GM19372 (cell line): ENCODE results near the gene ANKRD63.

ENCODE experiments used
- ATAC-seq: cut with Tn5 transposase; IDR thresholded peaks from one replicate; pipeline ENCODE4 v1.9.1; 2021; ENCODE audit warnings: mild to moderate bottlenecking, low read depth, moderate library complexity; ENCODE audit not compliant: unreplicated experiment

The ANKRD63 gene

DNA sequence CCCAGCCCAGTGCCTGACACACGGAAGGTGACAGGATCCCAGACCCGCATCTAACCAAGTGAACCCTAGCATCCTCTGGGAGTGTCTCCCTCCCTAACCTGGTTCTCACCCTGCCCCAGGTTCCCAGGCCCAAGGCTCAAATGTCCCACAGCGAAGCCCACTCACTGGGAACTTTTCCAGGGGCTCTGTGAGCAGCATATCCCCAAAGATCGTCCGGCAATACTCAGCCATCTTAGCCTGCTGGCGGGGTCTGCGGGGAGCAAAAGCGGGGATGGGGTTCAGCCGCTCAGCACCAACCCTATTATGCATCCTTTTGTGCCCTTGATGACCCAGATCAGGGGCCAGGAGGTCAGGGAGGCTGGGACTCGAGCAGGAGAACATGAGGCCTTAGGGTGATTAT, 14.5 kb upstream of the ANKRD63 start:
- ATAC-seq = no peak

- no peak for ATAC-seq
These were observed 13.8 kb upstream of the ANKRD63 start for GRCh38 chr15:40296561-40297230.

GRCh38 chr15:40295877-40296560, 13.2 kb upstream of the ANKRD63 start:
- ATAC-seq = no peak

- ATAC-seq = no peak
These were observed 12.4 kb upstream of the ANKRD63 start for GRCh38 chr15:40295297-40295696.

DNA sequence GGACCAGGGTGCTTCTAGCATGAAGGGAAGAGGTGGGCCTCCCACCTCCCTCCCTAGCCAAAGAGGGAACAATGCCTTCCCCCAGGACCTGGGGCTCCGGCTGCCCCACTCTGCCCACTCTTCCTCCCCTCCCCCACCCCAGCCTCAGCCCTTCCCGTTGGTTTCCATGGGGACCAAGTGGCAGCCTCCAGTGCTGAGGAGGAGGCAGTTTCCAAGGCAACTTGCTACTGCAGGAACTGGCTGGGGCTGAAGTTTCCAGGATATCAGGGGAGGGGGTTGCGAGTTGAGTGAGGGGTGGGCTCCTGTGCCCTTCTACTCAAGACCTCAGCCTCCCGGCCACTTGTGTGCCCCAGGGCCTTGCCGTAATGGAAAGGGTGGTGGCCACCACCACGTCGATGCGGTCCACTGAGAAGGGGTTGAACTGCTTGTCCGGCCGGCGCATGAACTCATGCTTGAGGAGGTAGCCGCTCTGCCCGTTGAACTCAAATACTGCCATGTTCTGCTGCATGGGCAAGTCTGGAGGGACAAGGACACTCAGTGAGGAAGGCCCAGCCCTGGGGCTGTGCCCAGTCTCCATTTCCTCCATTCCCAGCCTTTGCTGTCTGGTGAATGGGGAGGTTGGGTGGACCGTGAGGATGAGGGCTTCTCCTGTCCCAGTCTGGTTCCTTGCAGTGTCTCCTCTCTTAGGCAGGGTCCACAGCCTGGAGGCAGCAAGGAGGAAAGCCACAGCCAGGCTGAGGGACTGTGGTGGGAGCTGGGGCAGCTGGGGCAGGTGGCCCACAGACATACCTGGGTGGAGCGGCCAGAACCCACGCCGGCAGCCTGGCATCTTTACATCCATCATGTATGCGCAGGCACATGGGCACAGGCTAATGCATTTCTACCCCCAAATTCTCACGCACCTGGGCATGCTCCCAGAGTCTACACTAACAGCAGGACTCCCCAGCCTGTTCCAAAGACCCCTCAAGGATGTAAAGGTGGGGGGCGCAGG, 11.3 kb upstream of the ANKRD63 start:
- no peak for ATAC-seq

GRCh38 chr15:40293006-40293405, 10.1 kb upstream of the ANKRD63 start:
- ATAC-seq = no peak

DNA sequence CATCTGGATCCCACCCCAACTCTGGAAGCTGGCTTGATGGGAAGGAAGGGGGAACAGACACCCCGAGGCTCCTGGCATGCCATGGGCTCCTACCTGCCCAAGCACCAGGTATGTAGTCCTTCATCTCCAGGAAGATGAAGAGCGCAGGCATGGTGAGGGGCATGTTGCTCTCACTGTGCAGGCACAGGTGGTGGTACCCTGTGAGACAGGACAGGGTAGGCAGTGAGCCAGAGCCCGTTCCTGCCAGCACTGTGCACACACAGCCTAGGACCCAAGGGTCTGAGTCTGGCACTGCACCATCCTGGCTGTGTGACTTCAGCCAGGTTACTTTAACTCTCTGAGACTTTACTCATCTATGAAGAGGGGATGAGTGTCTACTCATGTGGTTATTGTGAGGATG, 9.4 kb upstream of the ANKRD63 start:
- no peak for ATAC-seq

GRCh38 chr15:40290918-40291574, 8.2 kb upstream of the ANKRD63 start:
- no peak for ATAC-seq

- ATAC-seq = no peak
These were observed 7.7 kb upstream of the ANKRD63 start for GRCh38 chr15:40290545-40290917.

GRCh38 chr15:40289140-40289775, 6.4 kb upstream of the ANKRD63 start:
- ATAC-seq = no peak

DNA sequence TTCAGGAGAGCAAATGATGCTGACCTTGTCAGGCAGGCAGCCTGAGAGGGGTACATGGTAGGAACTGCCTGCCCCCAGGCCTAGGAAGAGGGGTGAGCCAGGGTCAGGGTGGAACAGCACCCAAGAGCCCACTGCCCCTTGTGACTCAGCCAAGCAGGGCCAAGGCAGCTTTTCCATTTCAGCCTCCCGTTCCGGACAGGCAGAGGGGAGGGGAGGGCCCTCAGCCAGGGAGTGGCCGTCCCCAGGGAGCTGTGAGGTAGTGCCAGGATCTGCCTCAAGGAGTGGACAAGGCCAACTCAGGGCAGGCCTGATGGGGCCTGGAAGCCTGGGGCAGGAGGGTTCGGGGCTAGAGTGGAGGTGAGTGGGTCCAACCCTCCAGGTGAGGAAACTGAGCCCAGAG, 5.1 kb upstream of the ANKRD63 start:
- no peak for ATAC-seq

GRCh38 chr15:40287505-40287904, 4.6 kb upstream of the ANKRD63 start:
- ATAC-seq = no peak

DNA sequence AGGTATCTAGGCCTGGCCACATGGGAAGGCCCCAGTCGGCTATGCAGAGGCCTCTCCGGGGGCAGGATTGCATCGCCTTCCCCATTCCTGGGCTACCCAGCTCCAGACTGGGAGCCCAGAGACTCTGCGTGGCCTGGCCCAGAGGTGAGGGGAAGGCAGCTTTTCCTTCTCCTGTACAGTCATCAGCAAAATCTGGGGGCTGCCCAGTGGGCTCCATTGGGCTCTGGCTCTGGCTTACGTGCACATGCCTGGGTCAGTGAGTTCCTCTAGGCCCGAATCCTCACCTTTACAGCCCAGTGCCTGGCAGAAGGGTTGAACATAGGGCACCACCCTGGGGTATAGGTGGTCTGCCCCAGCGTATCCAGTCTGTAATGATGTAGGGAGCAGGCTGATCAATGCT, 3.9 kb upstream of the ANKRD63 start:
- no peak for ATAC-seq

- ATAC-seq = no peak
These were observed 3.2 kb upstream of the ANKRD63 start for GRCh38 chr15:40286061-40286532.

- no peak for ATAC-seq
These were observed 2.7 kb upstream of the ANKRD63 start for GRCh38 chr15:40285554-40286011.

DNA sequence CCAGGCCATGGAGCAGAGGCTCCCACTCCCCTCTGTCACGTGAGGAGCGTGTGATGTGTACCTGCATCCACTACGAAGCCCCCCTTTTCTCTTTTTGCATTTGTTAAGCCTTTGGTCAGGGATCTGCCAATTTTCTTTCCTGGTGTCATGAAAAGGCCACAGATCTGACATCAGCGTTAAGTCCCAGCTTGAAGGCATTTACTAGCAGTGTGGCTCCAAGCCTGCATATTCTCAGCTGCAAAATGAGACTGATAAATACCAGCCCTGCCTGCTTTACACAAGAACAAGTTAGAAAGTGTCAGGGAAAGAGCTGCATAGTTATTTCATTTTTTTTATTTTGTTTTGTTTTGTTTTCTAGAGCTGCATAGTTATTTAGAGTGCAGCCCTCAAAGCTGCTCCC, 2.3 kb upstream of the ANKRD63 start:
- no peak for ATAC-seq

DNA sequence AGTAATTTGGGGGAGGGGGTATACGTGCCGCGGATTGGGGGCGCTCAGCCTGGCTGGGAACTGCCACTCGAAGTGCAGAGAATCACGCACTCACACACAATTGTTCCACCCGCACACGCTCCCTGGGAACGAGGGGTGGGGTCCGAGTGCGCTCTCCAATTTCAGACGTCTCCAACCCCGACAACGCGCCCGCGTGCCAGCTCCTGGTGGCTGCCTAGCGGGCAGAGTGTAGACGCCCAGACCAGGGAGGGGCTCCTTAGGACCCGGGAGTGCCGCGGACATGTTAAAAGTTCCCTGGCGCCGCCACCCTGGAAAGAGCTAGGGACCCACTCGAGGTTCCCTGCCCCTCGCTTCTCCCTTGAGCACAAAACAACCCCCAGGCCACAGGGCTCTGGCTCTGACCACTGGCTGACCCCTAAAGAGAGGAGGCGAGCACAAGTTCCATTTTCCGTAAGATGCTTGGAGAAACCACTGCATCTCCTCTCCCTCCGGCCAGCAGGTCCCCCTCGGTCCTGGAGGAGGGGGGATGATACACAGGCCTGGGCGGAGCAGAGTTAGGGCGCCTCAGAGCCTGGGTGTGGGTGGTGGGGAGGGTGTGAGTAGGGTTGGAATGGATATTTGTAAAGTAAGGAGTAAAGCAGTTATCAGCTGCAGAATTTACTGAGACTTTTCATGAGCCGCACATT, 894 bp upstream of the ANKRD63 start:
- ATAC-seq = no peak

DNA sequence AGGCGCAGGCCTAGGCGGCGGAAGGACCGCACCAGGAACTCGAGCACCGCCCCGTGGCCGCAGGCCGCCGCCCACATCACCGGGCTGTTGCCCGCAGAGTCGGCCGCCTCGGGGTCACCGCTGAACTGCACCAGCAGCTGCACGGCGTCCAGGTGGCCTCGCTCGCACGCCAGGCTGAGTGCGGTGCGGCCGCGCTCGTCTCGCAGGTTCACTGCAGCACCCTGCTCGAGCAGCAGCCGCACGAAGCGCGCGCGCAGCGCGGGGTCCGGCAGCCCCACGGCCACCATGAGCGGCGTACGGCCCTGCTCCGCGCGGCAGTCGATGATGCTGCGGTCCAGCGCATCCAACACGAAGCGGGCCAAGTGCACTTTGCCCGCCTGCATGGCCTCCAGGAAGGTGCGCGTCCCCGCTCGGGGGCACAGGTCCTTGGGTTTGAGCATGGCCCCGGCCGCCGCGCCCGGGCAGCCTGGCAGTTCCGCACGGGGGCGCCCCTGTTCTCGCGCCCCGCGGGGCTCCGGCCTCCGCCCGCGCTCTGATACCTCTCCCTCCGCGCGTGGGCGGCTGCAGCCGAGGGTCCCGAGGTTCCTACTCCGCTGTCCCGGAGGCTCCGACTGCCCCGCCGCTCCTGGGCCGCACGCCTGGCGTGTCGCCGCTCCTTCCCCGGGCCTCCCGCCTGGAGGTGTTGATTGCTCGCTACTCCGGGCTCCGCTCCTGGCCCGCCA, 556 bp downstream of the ANKRD63 start:
- no peak for ATAC-seq

- no peak for ATAC-seq
These were observed 1.1 kb downstream of the ANKRD63 start for GRCh38 chr15:40281801-40282146.
